ENCODE results near the gene SMURF1.
A peak's percentile ranks its signal among the peaks of the same experiment; 100 is the strongest.
"Not testable (repeated sequence)": the region's sequence is repeated elsewhere in the genome, so short reads cannot be mapped to it uniquely, and the experiment has no call there.

SMURF1 gene

DNA sequence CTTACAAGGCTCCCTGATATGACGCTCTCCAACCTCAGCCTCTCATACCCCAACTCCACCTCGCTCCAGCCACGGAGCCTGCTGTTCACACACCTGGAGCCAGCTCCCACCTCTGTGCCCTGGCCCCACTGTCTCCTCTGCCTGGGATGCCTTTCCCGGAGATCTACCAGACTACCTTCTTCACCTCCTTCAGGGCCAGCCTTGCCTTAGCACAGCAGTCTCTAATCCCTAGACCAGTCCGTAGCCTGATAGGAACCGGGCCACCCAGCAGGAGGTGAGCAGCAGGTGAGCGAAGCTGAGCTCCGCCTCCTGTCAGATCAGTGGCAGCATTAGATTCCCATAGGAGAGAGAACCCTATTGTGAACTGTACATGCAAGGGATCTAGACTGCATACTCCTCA, 23.2 kb upstream of the SMURF1 start:
- no peak for DNase-seq (ENCODE audit: low read depth)
- TF ChIP-seq, protein P1, sequence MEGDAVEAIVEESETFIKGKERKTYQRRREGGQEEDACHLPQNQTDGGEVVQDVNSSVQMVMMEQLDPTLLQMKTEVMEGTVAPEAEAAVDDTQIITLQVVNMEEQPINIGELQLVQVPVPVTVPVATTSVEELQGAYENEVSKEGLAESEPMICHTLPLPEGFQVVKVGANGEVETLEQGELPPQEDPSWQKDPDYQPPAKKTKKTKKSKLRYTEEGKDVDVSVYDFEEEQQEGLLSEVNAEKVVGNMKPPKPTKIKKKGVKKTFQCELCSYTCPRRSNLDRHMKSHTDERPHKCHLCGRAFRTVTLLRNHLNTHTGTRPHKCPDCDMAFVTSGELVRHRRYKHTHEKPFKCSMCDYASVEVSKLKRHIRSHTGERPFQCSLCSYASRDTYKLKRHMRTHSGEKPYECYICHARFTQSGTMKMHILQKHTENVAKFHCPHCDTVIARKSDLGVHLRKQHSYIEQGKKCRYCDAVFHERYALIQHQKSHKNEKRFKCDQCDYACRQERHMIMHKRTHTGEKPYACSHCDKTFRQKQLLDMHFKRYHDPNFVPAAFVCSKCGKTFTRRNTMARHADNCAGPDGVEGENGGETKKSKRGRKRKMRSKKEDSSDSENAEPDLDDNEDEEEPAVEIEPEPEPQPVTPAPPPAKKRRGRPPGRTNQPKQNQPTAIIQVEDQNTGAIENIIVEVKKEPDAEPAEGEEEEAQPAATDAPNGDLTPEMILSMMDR (conservative IDR thresholded peaks at IDR 0.05; ENCODE audit: control insufficient read depth, insufficient read depth, low read depth, low read length): no peak
- no peak overlapping the region for H3K4me3 ChIP-seq (ENCODE audit: control insufficient read depth, low read depth, low read length)

DNA sequence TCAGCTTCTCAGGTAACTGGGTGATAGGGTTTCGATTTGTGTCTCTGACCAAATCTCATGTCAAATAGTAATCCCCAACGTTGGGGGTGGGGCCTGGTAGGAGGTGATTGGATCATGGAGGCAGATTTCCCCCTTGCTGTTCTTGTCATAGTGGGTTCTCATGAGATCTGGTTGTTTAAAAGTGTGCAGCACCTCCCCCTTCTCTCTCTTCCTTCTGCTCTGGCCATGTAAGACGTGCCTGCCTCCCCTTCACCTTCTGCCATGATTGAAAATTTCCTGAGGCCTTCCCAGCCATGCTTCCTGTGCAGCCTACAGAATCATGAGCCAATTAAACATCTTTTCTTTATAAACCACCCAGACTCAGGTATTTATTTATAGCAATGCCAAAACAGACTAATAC, 21.9 kb upstream of the SMURF1 start:
- no peak for DNase-seq (ENCODE audit: low read depth)
- H3K4me3 ChIP-seq (ENCODE audit: control insufficient read depth, low read depth, low read length): no peak overlapping the region
- TF ChIP-seq, protein P1 (conservative IDR thresholded peaks at IDR 0.05; ENCODE audit: control insufficient read depth, insufficient read depth, low read depth, low read length): no peak

DNA sequence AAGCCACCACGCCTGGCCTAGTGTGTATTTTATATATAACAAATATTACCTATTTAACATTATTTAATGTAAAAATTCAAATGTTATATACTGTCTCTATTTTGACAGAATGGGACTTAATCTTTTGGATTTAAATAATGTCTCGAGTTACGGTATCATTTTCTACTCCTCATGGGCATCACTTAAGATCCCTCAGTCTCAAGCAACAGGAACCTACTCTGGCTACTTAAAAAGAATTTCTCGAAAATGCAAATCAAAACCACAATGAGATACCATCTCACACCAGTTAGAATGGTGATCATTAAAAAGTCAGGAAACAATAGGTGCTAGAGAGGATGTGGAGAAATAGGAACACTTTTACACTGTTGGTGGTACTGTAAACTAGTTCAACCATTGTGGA, 19.8 kb upstream of the SMURF1 start:
- H3K4me3 ChIP-seq (ENCODE audit: control insufficient read depth, low read depth, low read length); DNase-seq (ENCODE audit: low read depth): not testable (repeated sequence)

DNA sequence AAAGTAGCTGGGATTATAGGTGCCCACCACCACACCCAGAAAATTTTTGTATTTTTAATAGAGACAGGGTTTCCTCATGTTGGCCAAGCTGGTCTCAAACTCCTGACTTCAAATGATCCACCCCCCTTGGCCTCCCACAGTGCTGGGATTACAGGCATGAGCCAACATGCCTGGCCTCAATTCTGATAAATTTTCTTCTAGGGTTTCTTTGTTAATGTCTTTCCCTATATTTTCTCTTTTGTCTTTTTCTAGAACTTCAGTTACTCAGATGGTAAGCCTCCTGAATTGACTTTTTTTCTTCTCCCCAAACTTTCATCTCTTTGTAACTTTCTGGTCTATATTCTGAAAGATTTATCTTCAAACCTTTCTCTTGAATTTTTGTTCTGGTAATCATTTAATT, 12.7 kb upstream of the SMURF1 start:
- no peak overlapping the region for H3K4me3 ChIP-seq (ENCODE audit: control insufficient read depth, low read depth, low read length)
- TF ChIP-seq, protein P1 (conservative IDR thresholded peaks at IDR 0.05; ENCODE audit: control insufficient read depth, insufficient read depth, low read depth, low read length): no peak
- DNase-seq (ENCODE audit: low read depth): no peak

DNA sequence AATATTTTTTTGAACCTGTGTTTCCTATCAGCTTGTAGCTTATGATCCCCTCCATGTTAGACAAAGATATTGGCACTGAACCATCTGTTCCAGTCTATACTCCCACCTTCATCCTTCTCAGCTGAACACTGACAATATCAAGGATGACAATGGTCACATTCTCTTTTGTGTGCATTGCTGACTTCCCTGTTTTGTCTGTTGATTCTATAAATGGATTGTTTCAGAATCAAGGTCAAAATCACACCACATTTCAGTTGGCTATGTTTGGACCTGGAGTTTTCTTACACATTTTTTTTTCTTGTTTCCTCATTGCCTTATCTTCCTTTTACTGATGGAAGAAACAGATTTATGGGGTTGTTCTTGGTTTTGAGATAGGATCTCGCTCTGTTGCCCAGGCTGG, 11.3 kb upstream of the SMURF1 start:
- no peak for DNase-seq (ENCODE audit: low read depth)
- TF ChIP-seq, protein P1 (conservative IDR thresholded peaks at IDR 0.05; ENCODE audit: control insufficient read depth, insufficient read depth, low read depth, low read length): no peak

DNA sequence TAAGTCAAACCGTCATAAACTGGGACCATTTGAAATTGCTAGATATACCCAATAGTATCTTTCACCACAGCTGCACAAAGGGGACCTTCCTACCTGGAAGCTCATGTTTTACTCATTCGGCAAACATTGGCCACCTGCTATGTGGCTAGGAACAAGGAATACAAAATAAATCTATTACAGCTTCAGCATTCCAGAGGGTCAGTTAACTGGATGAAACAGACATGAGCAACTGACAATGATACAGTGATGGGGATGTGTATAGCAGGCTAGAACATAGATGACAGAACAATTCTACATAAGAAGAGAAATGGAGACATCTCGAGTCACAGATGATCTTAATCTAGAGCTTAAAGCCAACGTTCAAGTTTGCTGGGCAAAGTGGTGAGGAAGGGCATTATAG, 3.1 kb upstream of the SMURF1 start:
- TF ChIP-seq, protein P1 (conservative IDR thresholded peaks at IDR 0.05; ENCODE audit: control insufficient read depth, insufficient read depth, low read depth, low read length): no peak
- no peak overlapping the region for H3K4me3 ChIP-seq (ENCODE audit: control insufficient read depth, low read depth, low read length)
- DNase-seq (ENCODE audit: low read depth): no peak

More for the DNA sequence above, 11.3 kb upstream of the SMURF1 start:
- no peak overlapping the region for H3K4me3 ChIP-seq (ENCODE audit: control insufficient read depth, low read depth, low read length)

DNA sequence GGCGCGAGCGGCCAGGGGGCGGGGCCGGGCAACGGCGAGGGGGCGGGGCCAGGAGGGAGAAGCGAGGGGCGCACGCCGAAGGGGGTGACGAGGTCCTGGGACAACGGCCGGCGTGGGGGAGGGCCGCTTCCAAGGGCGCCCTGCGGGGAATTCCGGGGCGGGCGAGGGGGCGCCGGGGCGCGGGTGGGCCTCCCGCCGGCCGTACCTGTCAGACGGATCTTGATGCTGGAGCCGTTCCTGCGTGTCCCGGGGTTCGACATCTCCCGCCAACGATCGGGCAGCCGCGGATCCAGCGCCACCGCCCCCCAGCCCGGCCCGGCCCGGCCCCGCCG, 421 bp downstream of the SMURF1 start:
- DNase-seq (ENCODE audit: low read depth): no peak
- peak overlapping the region; percentile 44 for H3K4me3 ChIP-seq (ENCODE audit: control insufficient read depth, low read depth, low read length)

More for the DNA sequence above, 421 bp downstream of the SMURF1 start:
- TF ChIP-seq, protein P1 (conservative IDR thresholded peaks at IDR 0.05; ENCODE audit: control insufficient read depth, insufficient read depth, low read depth, low read length): no peak
